Osteocyte (in vitro differentiated cells): ENCODE data around the gene FRMD4B. TPM values are rescaled to one million over a fixed set of nuclear protein-coding genes. Genes with fewer than 3 reads are reported as not detected.

Experiments used
- DNase-seq: peaks from one replicate; pipeline ENCODE4 v3.0.0; 2021; ENCODE audit warnings: mixed read lengths; ENCODE audit not compliant: unreplicated experiment; ENCODE audit errors: extremely low spot score
- H3K27ac Mint-ChIP-seq: one replicate; pipeline ENCODE4 v1.8.0; 2021; ENCODE audit warnings: mild to moderate bottlenecking, mixed read lengths; ENCODE audit not compliant: unreplicated experiment
- H3K27me3 Mint-ChIP-seq: one replicate; pipeline ENCODE4 v1.8.0; 2021; ENCODE audit warnings: mixed read lengths; ENCODE audit not compliant: unreplicated experiment
- H3K36me3 Mint-ChIP-seq: one replicate; pipeline ENCODE4 v1.8.0; 2021; ENCODE audit warnings: mixed read lengths; ENCODE audit not compliant: unreplicated experiment
- H3K4me1 Mint-ChIP-seq: one replicate; pipeline ENCODE4 v1.8.0; 2021; ENCODE audit warnings: mixed read lengths; ENCODE audit not compliant: unreplicated experiment
- H3K4me3 Mint-ChIP-seq: one replicate; pipeline ENCODE4 v1.8.0; 2021; ENCODE audit warnings: mild to moderate bottlenecking, moderate library complexity, mixed read lengths; ENCODE audit not compliant: unreplicated experiment
- H3K9me3 Mint-ChIP-seq: one replicate; pipeline ENCODE4 v1.8.0; 2021; ENCODE audit warnings: mixed read lengths; ENCODE audit not compliant: unreplicated experiment
- CTCF ChIP-seq: fragments of 200-600 bp; sonication (generic); IDR thresholded peaks from 2 replicates; pipeline ENCODE4 v1.5.0; 2021; ENCODE audit warnings: antibody characterized with exemption, mild to moderate bottlenecking, moderate library complexity
- total RNA-seq: library from RNA; stranded (reverse); gene quantifications from 2 replicates; pipeline ENCODE4 v1.2.1, GENCODE V29; 2021

FRMD4B gene
- total RNA-seq, 1 donor from 2014 or later, result 1.3 TPM

DNA sequence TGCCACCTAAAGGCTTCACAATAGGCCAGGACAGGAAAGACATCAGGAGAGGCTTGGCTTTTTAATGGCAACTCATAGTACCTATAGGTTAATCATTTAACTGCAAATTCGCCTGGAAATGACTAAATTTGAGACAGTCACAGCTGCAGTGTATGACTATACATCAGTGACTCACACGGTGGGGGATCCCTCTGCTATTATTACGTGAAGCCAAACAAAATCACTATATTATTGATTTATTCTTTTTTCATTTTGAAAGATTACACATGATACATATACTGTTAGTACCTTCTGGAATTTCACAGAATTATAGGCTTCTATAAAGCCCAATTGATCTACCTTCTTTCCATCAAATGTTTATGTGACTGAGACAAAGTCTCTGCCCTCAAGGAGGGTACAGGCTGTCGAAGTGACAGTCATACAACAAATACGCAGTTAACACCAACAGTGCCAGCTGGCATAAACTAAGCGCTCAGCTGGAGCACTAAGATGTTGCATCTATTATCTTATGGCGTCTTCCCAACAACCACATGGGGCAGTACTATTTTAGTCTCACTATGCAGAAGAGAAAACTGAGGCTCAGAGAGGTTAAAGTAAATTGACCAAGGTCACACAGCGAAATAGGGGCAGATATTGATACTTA, 181.5 kb downstream of the FRMD4B start:
- H3K27ac Mint-ChIP-seq, result no peak overlapping the region
- DNase-seq, result no peak
- H3K27me3 Mint-ChIP-seq, result peaks cover 2% of the 10 kb centered on the region

DNA sequence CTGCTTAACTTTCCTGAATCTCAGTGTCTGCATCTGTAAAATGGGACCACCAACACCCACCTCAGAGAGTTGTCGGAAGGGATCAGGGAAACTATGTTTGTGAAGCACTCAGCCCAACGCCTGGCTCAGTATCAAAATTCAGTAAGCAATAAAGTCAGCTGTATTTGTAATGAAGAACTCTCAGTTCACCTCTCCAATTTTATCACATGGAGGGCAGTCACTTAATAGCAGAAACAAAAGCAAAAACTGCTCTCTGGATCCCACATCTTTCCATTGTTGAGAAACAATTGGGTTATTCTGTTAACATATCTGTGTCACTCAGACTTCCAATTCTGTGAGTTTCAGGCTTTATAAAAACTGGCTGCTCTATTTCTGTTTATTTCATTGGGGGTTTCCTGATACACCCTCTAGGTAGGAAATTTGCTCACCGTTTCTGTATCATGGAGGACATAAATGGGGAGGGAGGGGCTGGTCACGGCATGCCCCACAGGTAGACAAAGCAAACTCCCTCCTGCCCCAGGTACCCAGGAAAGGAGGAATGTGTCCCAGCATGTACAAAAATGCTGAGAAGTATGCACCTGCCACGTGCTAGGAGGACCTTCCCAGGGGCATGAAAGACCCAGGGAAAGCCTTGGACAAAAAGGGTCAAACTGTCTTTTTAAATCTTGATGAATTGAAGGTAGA, 182.1 kb downstream of the FRMD4B start:
- no peak overlapping the region for H3K4me3 Mint-ChIP-seq
- peaks cover 2% of the 10 kb centered on the region for H3K27me3 Mint-ChIP-seq
- no peak for TF ChIP-seq CTCF
- H3K9me3 Mint-ChIP-seq, result no peaks in the 10 kb centered on the region
- no peak overlapping the region for H3K27ac Mint-ChIP-seq
- peaks cover 13% of the 10 kb centered on the region for H3K4me1 Mint-ChIP-seq
- no peaks in the 10 kb centered on the region for H3K36me3 Mint-ChIP-seq
- DNase-seq, result no peak

More for the DNA sequence above, 181.5 kb downstream of the FRMD4B start:
- no peaks in the 10 kb centered on the region for H3K9me3 Mint-ChIP-seq
- H3K4me3 Mint-ChIP-seq, result no peak overlapping the region
- H3K36me3 Mint-ChIP-seq, result no peaks in the 10 kb centered on the region
- peaks cover 9% of the 10 kb centered on the region for H3K4me1 Mint-ChIP-seq
- no peak for TF ChIP-seq CTCF

- DNase-seq, result no peak
- no peaks in the 10 kb centered on the region for H3K36me3 Mint-ChIP-seq
- H3K4me3 Mint-ChIP-seq, result no peak overlapping the region
- TF ChIP-seq CTCF, result no peak
- H3K4me1 Mint-ChIP-seq, result peaks cover 13% of the 10 kb centered on the region
- H3K9me3 Mint-ChIP-seq, result no peaks in the 10 kb centered on the region
- no peak overlapping the region for H3K27ac Mint-ChIP-seq
- peaks cover 2% of the 10 kb centered on the region for H3K27me3 Mint-ChIP-seq
These were observed 184.2 kb downstream of the FRMD4B start for GRCh38 chr3:69201658-69202057.

DNA sequence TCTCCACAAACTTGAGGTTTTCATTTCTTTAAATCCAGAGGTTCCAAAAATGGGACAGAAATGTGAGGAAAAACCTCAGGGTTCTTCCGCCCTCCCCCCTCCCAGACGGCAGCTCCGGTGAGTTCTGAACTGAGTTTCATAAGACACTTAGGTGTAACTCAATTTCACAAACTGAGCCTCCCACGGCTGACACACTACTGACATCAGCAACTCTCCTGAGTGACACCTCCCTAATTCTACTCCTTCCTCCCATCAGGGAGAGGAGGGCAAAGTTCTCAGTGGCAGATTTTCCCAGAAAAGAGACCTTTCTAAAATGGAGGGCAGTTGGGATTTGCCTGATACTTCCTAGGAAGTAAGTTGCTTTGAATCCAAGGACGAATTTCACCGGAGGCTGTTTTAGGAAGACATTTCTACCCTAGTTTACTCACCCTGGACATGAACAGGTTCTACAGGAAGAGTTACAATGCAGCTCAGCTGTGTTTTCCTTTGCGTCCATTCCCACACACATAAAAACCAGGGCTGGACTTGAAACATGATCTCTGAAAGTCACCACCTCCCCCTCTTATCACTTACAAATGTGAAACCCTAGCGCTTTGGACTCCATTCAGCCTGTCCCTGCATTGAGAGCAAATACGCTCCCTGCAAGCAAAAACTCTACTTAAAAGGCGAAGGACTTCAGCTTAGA, 185.4 kb downstream of the FRMD4B start:
- DNase-seq, result no peak
- peak overlapping the region; percentile 54 for H3K27ac Mint-ChIP-seq
- no peak for TF ChIP-seq CTCF
- no peaks in the 10 kb centered on the region for H3K36me3 Mint-ChIP-seq
- peaks cover 2% of the 10 kb centered on the region for H3K27me3 Mint-ChIP-seq
- H3K4me1 Mint-ChIP-seq, result peaks cover 13% of the 10 kb centered on the region
- H3K9me3 Mint-ChIP-seq, result no peaks in the 10 kb centered on the region
- no peak overlapping the region for H3K4me3 Mint-ChIP-seq

GRCh38 chr3:69199942-69200341, 185.9 kb downstream of the FRMD4B start:
- H3K4me3 Mint-ChIP-seq, result no peak overlapping the region
- H3K36me3 Mint-ChIP-seq, result peaks cover under 1% of the 10 kb centered on the region
- peaks cover 13% of the 10 kb centered on the region for H3K4me1 Mint-ChIP-seq

More at GRCh38 chr3:69199942-69200341, 185.9 kb downstream of the FRMD4B start:
- TF ChIP-seq CTCF, result no peak
- Mint-ChIP-seq H3K27ac (no peak overlapping the region), H3K27me3 (peaks cover 8% of the 10 kb centered on the region), H3K9me3 (no peaks in the 10 kb centered on the region)
- DNase-seq, result no peak
